ENCODE data around the gene DCAF6.

DCAF6 gene

DNA sequence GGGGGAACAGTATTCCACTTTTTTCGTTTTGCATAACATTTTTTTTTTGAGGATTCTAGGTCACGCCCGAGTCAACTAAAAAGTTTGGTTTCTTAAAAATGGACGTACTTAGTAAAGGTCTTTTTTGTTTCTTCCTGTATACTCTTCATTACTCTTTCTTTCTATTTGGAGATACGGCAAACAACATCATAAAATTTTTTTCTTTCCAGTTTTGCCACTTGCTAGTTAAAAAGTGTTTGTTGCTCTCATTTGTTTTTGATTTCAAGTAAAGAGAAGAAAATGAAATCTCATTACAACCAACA, 1.2 kb downstream of the DCAF6 start:
- peaks cover 13% of the 10 kb centered on the region; the same call in 1 of the 2 replicates for H3K4me1 ChIP-seq (ENCODE audit: insufficient read depth, low read length)
- H3K9ac ChIP-seq (ENCODE audit: low read depth, low read length), result peak overlapping the region; percentile 100
- H3K9me3 ChIP-seq (ENCODE audit: insufficient read depth, low read depth, low read length), result no peaks in the 10 kb centered on the region
- H3K36me3 ChIP-seq (ENCODE audit: insufficient read depth, low read depth, low read length), result no peaks in the 10 kb centered on the region
- peak overlapping the region; percentile 64 for H3K27ac ChIP-seq (ENCODE audit: low read length)
- H3K4me3 ChIP-seq (ENCODE audit: low read length), result peak overlapping the region; percentile 95
- no peaks in the 10 kb centered on the region for H3K27me3 ChIP-seq (ENCODE audit: insufficient read depth, low read length)

DNA sequence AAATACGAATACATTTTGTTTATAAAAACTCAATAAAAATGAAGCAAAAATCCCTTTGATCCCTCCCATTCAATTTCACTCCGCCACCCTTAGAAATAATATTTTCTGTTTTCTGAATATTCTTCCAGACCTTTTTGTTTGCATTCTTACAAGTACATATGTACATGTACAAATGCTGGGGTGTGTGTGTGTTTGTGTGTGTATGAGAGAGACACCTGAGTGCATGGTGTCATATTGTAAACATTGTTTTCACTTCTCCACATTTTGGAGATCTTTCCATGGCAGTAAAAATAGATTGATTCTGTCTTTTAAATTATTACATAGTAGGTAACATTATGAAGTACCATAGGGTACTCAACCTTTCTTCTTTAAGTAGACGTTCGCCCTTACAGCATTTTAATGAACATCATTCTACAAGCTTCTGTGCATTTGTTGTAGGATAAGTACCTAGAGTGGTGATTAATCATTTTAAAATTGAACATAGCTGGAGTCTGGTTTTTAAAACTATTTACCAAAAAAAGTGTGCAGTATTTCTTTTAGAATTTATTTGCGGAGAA, 1.7 kb downstream of the DCAF6 start:
- no peaks in the 10 kb centered on the region for H3K27me3 ChIP-seq (ENCODE audit: insufficient read depth, low read length)
- peak overlapping the region; percentile 95 for H3K4me3 ChIP-seq (ENCODE audit: low read length)
- H3K4me1 ChIP-seq (ENCODE audit: insufficient read depth, low read length), result peaks cover 13% of the 10 kb centered on the region; the same call in 1 of the 2 replicates
- no peak overlapping the region for H3K27ac ChIP-seq (ENCODE audit: low read length)
- H3K36me3 ChIP-seq (ENCODE audit: insufficient read depth, low read depth, low read length), result no peaks in the 10 kb centered on the region
- H3K9ac ChIP-seq (ENCODE audit: low read depth, low read length), result peak overlapping the region; percentile 100; the same call in 1 of the 2 replicates
- H3K9me3 ChIP-seq (ENCODE audit: insufficient read depth, low read depth, low read length), result no peaks in the 10 kb centered on the region

- Histone ChIP-seq H3K27me3 (ENCODE audit: insufficient read depth, low read length) (no peaks in the 10 kb centered on the region), H3K27ac (ENCODE audit: low read length) (no peak overlapping the region), H3K9me3 (ENCODE audit: insufficient read depth, low read depth, low read length) (no peaks in the 10 kb centered on the region; the same call in 1 of the 2 replicates), H3K36me3 (ENCODE audit: insufficient read depth, low read depth, low read length) (no peaks in the 10 kb centered on the region), H3K4me1 (ENCODE audit: insufficient read depth, low read length) (peaks cover 7% of the 10 kb centered on the region; the same call in 1 of the 2 replicates), H3K9ac (ENCODE audit: low read depth, low read length) (no peak overlapping the region), H3K4me3 (ENCODE audit: low read length) (no peak overlapping the region)
Observed at GRCh38 chr1:167940264-167940663, 3.8 kb downstream of the DCAF6 start.

- Histone ChIP-seq H3K4me1 (ENCODE audit: insufficient read depth, low read length) (peaks cover 12% of the 10 kb centered on the region; the same call in 1 of the 2 replicates), H3K36me3 (ENCODE audit: insufficient read depth, low read depth, low read length) (no peaks in the 10 kb centered on the region), H3K27me3 (ENCODE audit: insufficient read depth, low read length) (no peaks in the 10 kb centered on the region), H3K9ac (ENCODE audit: low read depth, low read length) (no peak overlapping the region), H3K4me3 (ENCODE audit: low read length) (no peak overlapping the region), H3K9me3 (ENCODE audit: insufficient read depth, low read depth, low read length) (no peaks in the 10 kb centered on the region; the same call in 1 of the 2 replicates), H3K27ac (ENCODE audit: low read length) (no peak overlapping the region)
Observed at GRCh38 chr1:167943541-167943940, 7.1 kb downstream of the DCAF6 start.

- no peak overlapping the region for H3K4me3 ChIP-seq (ENCODE audit: low read length)
- H3K9ac ChIP-seq (ENCODE audit: low read depth, low read length), result no peak overlapping the region
Observed at GRCh38 chr1:167947733-167948132, 11.2 kb downstream of the DCAF6 start.

DNA sequence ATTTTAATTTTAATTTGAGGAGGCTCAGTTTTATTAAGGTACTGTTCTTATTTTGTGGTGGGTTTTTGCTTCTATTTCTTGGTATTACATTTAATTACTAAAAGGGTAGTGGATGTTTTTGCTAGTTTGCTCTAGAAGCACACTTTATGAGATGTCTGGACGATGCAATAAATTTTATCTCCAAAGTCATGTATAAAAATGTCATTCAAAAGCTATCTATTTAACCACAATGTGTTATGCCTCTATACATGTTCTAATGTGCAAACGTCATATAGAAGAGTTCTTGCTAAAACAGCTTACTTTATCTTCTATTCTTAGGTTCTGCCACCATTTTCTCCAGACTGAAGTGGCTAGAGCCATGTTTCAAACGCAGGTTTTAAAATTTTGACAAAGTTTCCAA, 13.3 kb downstream of the DCAF6 start:
- no peaks in the 10 kb centered on the region for H3K27me3 ChIP-seq (ENCODE audit: insufficient read depth, low read length)

More at GRCh38 chr1:167947733-167948132, 11.2 kb downstream of the DCAF6 start:
- H3K4me1 ChIP-seq (ENCODE audit: insufficient read depth, low read length), result peaks cover 10% of the 10 kb centered on the region; the same call in 1 of the 2 replicates
- no peaks in the 10 kb centered on the region for H3K27me3 ChIP-seq (ENCODE audit: insufficient read depth, low read length)
- H3K36me3 ChIP-seq (ENCODE audit: insufficient read depth, low read depth, low read length), result peaks cover 5% of the 10 kb centered on the region
- H3K9me3 ChIP-seq (ENCODE audit: insufficient read depth, low read depth, low read length), result no peaks in the 10 kb centered on the region; the same call in 1 of the 2 replicates
- no peak overlapping the region for H3K27ac ChIP-seq (ENCODE audit: low read length)

DNA sequence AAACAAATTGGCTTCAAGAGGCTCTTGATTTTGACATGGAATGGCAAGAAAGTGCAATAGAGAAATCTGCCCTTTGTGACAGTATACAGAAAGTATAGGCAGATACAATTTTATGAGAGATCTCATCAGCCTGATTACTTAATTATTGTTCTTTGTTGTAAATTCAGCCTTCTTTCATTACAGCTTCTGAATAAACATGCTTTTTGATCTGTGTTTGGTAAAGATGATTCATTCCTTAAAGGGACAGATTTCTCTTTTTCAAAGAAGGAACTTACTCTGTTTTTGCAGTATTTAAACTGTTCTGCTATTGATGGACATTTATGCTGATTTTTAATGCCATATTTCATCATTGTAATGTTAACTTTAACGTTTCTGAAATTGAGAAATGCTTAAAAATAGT, 14.1 kb downstream of the DCAF6 start:
- H3K27me3 ChIP-seq (ENCODE audit: insufficient read depth, low read length), result no peaks in the 10 kb centered on the region
- peaks cover 27% of the 10 kb centered on the region for H3K36me3 ChIP-seq (ENCODE audit: insufficient read depth, low read depth, low read length)
- no peaks in the 10 kb centered on the region for H3K9me3 ChIP-seq (ENCODE audit: insufficient read depth, low read depth, low read length)
- H3K4me1 ChIP-seq (ENCODE audit: insufficient read depth, low read length), result peaks cover 10% of the 10 kb centered on the region; the same call in 1 of the 2 replicates
- H3K9ac ChIP-seq (ENCODE audit: low read depth, low read length), result no peak overlapping the region
- no peak overlapping the region for H3K4me3 ChIP-seq (ENCODE audit: low read length)
- no peak overlapping the region for H3K27ac ChIP-seq (ENCODE audit: low read length)

More for the DNA sequence above, 13.3 kb downstream of the DCAF6 start:
- Histone ChIP-seq H3K9me3 (ENCODE audit: insufficient read depth, low read depth, low read length) (no peaks in the 10 kb centered on the region), H3K4me1 (ENCODE audit: insufficient read depth, low read length) (peaks cover 10% of the 10 kb centered on the region; the same call in 1 of the 2 replicates), H3K27ac (ENCODE audit: low read length) (no peak overlapping the region), H3K9ac (ENCODE audit: low read depth, low read length) (no peak overlapping the region), H3K36me3 (ENCODE audit: insufficient read depth, low read depth, low read length) (peaks cover 23% of the 10 kb centered on the region), H3K4me3 (ENCODE audit: low read length) (no peak overlapping the region)

GRCh38 chr1:167955915-167956314, 19.4 kb downstream of the DCAF6 start:
- Histone ChIP-seq H3K4me3 (ENCODE audit: low read length) (no peak overlapping the region), H3K9ac (ENCODE audit: low read depth, low read length) (no peak overlapping the region), H3K9me3 (ENCODE audit: insufficient read depth, low read depth, low read length) (no peaks in the 10 kb centered on the region), H3K36me3 (ENCODE audit: insufficient read depth, low read depth, low read length) (peaks cover 32% of the 10 kb centered on the region), H3K4me1 (ENCODE audit: insufficient read depth, low read length) (no peaks in the 10 kb centered on the region), H3K27me3 (ENCODE audit: insufficient read depth, low read length) (no peaks in the 10 kb centered on the region), H3K27ac (ENCODE audit: low read length) (no peak overlapping the region)

DNA sequence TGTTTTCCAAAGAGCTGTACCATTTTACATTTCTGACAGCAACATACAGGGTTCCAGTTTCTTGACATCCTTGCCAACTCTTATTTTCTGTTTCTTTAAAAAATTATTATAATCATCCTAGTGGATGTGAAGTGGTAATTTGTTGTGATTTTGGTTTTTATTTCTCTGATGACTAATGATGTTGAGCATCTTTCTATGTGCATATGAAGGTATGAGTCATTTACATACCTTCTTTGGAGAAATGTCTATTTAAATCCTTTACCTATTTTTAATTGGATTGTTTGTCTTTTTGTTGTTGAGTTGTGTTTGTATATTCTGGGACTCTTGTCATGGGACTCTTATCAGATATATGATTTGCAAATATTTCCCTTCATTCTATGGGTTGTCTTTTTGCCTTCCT, 21.2 kb downstream of the DCAF6 start:
- Histone ChIP-seq H3K27ac (ENCODE audit: low read length) (no peak overlapping the region), H3K4me1 (ENCODE audit: insufficient read depth, low read length) (no peaks in the 10 kb centered on the region)

DNA sequence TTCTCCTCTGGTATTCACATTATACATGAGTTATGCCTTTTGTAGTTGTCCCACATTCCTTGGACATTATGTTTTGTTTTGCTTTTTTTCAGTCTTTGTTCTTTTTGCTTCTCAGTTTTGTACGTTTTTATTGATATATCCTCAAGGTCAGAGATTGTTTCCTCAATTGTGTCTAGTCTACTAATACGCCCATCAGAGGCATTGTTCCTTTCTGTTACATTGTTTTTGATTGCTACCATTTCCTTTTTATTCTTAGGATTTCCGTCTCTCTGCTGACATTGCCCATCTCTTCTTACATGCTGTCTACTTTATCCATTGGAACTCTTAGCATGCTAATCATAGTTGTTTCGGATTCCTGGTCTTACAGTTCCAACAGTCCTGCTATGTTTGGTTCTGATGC, 28.2 kb downstream of the DCAF6 start:
- peaks cover 15% of the 10 kb centered on the region; the same call in 1 of the 2 replicates for H3K36me3 ChIP-seq (ENCODE audit: insufficient read depth, low read depth, low read length)
- no peaks in the 10 kb centered on the region for H3K9me3 ChIP-seq (ENCODE audit: insufficient read depth, low read depth, low read length)
- no peak overlapping the region for H3K27ac ChIP-seq (ENCODE audit: low read length)
- H3K27me3 ChIP-seq (ENCODE audit: insufficient read depth, low read length), result no peaks in the 10 kb centered on the region
- H3K4me3 ChIP-seq (ENCODE audit: low read length), result no peak overlapping the region
- H3K9ac ChIP-seq (ENCODE audit: low read depth, low read length), result no peak overlapping the region
- H3K4me1 ChIP-seq (ENCODE audit: insufficient read depth, low read length), result no peaks in the 10 kb centered on the region

More for the DNA sequence above, 21.2 kb downstream of the DCAF6 start:
- Histone ChIP-seq H3K9me3 (ENCODE audit: insufficient read depth, low read depth, low read length) (no peaks in the 10 kb centered on the region), H3K36me3 (ENCODE audit: insufficient read depth, low read depth, low read length) (peaks cover 28% of the 10 kb centered on the region), H3K27me3 (ENCODE audit: insufficient read depth, low read length) (no peaks in the 10 kb centered on the region), H3K9ac (ENCODE audit: low read depth, low read length) (no peak overlapping the region), H3K4me3 (ENCODE audit: low read length) (no peak overlapping the region)

GRCh38 chr1:167966050-167966449, 29.6 kb downstream of the DCAF6 start:
- Histone ChIP-seq H3K4me1 (ENCODE audit: insufficient read depth, low read length) (no peaks in the 10 kb centered on the region), H3K27ac (ENCODE audit: low read length) (no peak overlapping the region), H3K4me3 (ENCODE audit: low read length) (no peak overlapping the region), H3K9ac (ENCODE audit: low read depth, low read length) (no peak overlapping the region), H3K27me3 (ENCODE audit: insufficient read depth, low read length) (no peaks in the 10 kb centered on the region), H3K36me3 (ENCODE audit: insufficient read depth, low read depth, low read length) (peaks cover 15% of the 10 kb centered on the region; the same call in 1 of the 2 replicates), H3K9me3 (ENCODE audit: insufficient read depth, low read depth, low read length) (no peaks in the 10 kb centered on the region)

- Histone ChIP-seq H3K9ac (ENCODE audit: low read depth, low read length) (no peak overlapping the region), H3K4me3 (ENCODE audit: low read length) (no peak overlapping the region), H3K27ac (ENCODE audit: low read length) (no peak overlapping the region), H3K27me3 (ENCODE audit: insufficient read depth, low read length) (no peaks in the 10 kb centered on the region), H3K36me3 (ENCODE audit: insufficient read depth, low read depth, low read length) (peaks cover 18% of the 10 kb centered on the region; the same call in 1 of the 2 replicates), H3K4me1 (ENCODE audit: insufficient read depth, low read length) (no peaks in the 10 kb centered on the region), H3K9me3 (ENCODE audit: insufficient read depth, low read depth, low read length) (no peaks in the 10 kb centered on the region)
Observed at GRCh38 chr1:167968569-167968968, 32.1 kb downstream of the DCAF6 start.

Measured in iPS-20b (cell line).